ENCODE measurements around the gene SMYD3. TPM values are rescaled to one million over a fixed set of nuclear protein-coding genes. Genes with fewer than 3 reads are reported as not detected.

Gene SMYD3
- total and polyA plus RNA-seq, 10 of the 15 experiments (the other 5 are each of a cell fraction or from before 2014, with no cell fraction given), result 18.3 to 54.0 (median 24.8) TPM

DNA sequence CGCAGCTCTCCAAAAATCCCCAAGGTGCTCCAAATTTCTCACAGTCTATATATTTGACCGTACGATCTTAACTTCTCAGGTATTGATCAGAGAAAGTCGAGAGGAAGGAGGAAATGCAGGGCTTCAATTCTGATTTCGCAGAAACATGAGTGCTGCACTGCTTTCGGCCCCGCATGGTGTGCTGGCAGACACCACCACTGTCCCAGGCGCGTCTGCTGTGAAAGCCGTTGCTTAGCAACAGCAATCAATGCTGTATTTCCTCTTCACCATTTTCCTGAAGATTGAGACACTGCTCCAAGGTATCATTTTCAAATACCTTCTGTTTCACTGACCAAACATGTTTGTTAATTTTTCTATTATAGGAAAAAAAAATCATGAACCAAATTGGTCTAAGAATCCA lies 296.3 kb downstream of the SMYD3 start:
- in situ Hi-C loops (cut with MboI), result no loop called here
- no peak overlapping the region for H3K4me3 ChIP-seq
- POLR2A ChIA-PET, result no interaction called here
- ATAC-seq (no peak), DNase-seq (ENCODE audit: low read depth, low spot score) (no peak), FAIRE-seq (no peak)
- intact Hi-C loops (cut with micrococcal nuclease; ENCODE audit: unreplicated experiment), result no loop called here
- 87% methylated on average over 10 of the region's 10 CpGs for WGBS (ENCODE audit: insufficient coverage, insufficient replicate concordance, low lambda C conversion rate, missing lambda C conversion rate)
- H2AFZ ChIP-seq (ENCODE audit: control insufficient read depth, low read depth, low read length), result no peak overlapping the region
- no peaks in the 10 kb centered on the region for H3K79me2 ChIP-seq (ENCODE audit: control insufficient read depth, insufficient read depth, low read length)
- H3K4me1 ChIP-seq (ENCODE audit: control insufficient read depth, insufficient read depth, low read length), result peaks cover 12% of the 10 kb centered on the region
- TF ChIP-seq, protein P1, sequence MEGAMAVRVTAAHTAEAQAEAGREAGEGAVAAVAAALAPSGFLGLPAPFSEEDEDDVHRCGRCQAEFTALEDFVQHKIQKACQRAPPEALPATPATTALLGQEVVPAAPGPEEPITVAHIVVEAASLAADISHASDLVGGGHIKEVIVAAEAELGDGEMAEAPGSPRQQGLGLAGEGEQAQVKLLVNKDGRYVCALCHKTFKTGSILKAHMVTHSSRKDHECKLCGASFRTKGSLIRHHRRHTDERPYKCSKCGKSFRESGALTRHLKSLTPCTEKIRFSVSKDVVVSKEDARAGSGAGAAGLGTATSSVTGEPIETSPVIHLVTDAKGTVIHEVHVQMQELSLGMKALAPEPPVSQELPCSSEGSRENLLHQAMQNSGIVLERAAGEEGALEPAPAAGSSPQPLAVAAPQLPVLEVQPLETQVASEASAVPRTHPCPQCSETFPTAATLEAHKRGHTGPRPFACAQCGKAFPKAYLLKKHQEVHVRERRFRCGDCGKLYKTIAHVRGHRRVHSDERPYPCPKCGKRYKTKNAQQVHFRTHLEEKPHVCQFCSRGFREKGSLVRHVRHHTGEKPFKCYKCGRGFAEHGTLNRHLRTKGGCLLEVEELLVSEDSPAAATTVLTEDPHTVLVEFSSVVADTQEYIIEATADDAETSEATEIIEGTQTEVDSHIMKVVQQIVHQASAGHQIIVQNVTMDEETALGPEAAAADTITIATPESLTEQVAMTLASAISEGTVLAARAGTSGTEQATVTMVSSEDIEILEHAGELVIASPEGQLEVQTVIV (IDR thresholded peaks at IDR 0.05; ENCODE audit: borderline replicate concordance, partially characterized antibody), result no peak
- TF ChIP-seq RCOR1 (conservative IDR thresholded peaks at IDR 0.05; ENCODE audit: low read depth, low read length), result no peak
- no peak for TF ChIP-seq SMARCA5 (IDR thresholded peaks at IDR 0.05)
- no peak for TF ChIP-seq MTA2 (IDR thresholded peaks at IDR 0.05; ENCODE audit: low read depth)
- TF ChIP-seq SMC3 (IDR thresholded peaks at IDR 0.05; ENCODE audit: borderline replicate concordance, low read length), result no peak
- no peak for TF ChIP-seq CHD1 (IDR thresholded peaks at IDR 0.05; ENCODE audit: low read depth, low read length)
- no peak for TF ChIP-seq ZNF24 (IDR thresholded peaks at IDR 0.05)
- TF ChIP-seq, protein P2, sequence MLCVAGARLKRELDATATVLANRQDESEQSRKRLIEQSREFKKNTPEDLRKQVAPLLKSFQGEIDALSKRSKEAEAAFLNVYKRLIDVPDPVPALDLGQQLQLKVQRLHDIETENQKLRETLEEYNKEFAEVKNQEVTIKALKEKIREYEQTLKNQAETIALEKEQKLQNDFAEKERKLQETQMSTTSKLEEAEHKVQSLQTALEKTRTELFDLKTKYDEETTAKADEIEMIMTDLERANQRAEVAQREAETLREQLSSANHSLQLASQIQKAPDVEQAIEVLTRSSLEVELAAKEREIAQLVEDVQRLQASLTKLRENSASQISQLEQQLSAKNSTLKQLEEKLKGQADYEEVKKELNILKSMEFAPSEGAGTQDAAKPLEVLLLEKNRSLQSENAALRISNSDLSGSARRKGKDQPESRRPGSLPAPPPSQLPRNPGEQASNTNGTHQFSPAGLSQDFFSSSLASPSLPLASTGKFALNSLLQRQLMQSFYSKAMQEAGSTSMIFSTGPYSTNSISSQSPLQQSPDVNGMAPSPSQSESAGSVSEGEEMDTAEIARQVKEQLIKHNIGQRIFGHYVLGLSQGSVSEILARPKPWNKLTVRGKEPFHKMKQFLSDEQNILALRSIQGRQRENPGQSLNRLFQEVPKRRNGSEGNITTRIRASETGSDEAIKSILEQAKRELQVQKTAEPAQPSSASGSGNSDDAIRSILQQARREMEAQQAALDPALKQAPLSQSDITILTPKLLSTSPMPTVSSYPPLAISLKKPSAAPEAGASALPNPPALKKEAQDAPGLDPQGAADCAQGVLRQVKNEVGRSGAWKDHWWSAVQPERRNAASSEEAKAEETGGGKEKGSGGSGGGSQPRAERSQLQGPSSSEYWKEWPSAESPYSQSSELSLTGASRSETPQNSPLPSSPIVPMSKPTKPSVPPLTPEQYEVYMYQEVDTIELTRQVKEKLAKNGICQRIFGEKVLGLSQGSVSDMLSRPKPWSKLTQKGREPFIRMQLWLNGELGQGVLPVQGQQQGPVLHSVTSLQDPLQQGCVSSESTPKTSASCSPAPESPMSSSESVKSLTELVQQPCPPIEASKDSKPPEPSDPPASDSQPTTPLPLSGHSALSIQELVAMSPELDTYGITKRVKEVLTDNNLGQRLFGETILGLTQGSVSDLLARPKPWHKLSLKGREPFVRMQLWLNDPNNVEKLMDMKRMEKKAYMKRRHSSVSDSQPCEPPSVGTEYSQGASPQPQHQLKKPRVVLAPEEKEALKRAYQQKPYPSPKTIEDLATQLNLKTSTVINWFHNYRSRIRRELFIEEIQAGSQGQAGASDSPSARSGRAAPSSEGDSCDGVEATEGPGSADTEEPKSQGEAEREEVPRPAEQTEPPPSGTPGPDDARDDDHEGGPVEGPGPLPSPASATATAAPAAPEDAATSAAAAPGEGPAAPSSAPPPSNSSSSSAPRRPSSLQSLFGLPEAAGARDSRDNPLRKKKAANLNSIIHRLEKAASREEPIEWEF (IDR thresholded peaks at IDR 0.05; ENCODE audit: insufficient replicate concordance, low read depth, low read length), result no peak
- TF ChIP-seq CHD4 (IDR thresholded peaks at IDR 0.05), result no peak
- no peak for TF ChIP-seq NFYA (IDR thresholded peaks at IDR 0.05; ENCODE audit: borderline replicate concordance, low read depth, low read length)
- TF ChIP-seq SREBF1 (IDR thresholded peaks at IDR 0.05; ENCODE audit: low read length), result no peak
- no peak for TF ChIP-seq EED (IDR thresholded peaks at IDR 0.05; ENCODE audit: low read depth)
- TF ChIP-seq WRNIP1 (IDR thresholded peaks at IDR 0.05; ENCODE audit: borderline replicate concordance, low read depth, low read length), result no peak
- no peak for TF ChIP-seq SUZ12 (IDR thresholded peaks at IDR 0.05; ENCODE audit: unreplicated experiment)
- no peak for TF ChIP-seq TBL1XR1 (IDR thresholded peaks at IDR 0.05; ENCODE audit: low read depth, low read length)
- no peak for TF ChIP-seq ZNF207 (IDR thresholded peaks at IDR 0.05; ENCODE audit: borderline replicate concordance)
- no peak overlapping the region for H3K9ac ChIP-seq (ENCODE audit: control insufficient read depth, insufficient read depth, low read length)
- RAD21 ChIA-PET (ENCODE audit: unreplicated experiment), result no interaction called here
- no peaks in the 10 kb centered on the region for H4K20me1 ChIP-seq (ENCODE audit: control insufficient read depth, insufficient read depth)
- no peak overlapping the region for H3K27ac ChIP-seq (ENCODE audit: control insufficient read depth, insufficient read depth)
- no peaks in the 10 kb centered on the region for H3K36me3 ChIP-seq (ENCODE audit: control insufficient read depth in 2 of 2, insufficient read depth in 2 of 2, low read length in 1 of 2)
- CTCF ChIA-PET, result interaction anchor here (1.0 kb wide), 1 partner anchor 54 kb away, joined by 3 read pairs; no protein-coding TSS in a partner anchor
- SMC1A ChIA-PET (ENCODE audit: uncharacterized antibody, unreplicated experiment), result no interaction called here
- no peaks in the 10 kb centered on the region for H3K27me3 ChIP-seq (replicated peaks in 1 of 2; ENCODE audit: control insufficient read depth in 2 of 2, insufficient read depth in 2 of 2, low read length in 1 of 2)
- no peaks in the 10 kb centered on the region for H3K9me3 ChIP-seq (replicated peaks; ENCODE audit: control insufficient read depth, insufficient read depth, low read length)
- no peak overlapping the region for H3K4me2 ChIP-seq (ENCODE audit: control insufficient read depth, insufficient read depth)
- no TSS peak for BruUV-seq (replicated peaks)
